H1 (cell line): Measurements from ENCODE around the gene SGSH. TPM values are rescaled to one million over a fixed set of nuclear protein-coding genes. Genes with fewer than 3 reads are reported as not detected.

Experiments
- SUZ12 ChIP-seq: fragments of 200-600 bp; sonication (generic); IDR thresholded peaks from 2 replicates; pipeline ENCODE4 v1.6.1; 2012; ENCODE audit warnings: mild to moderate bottlenecking, inconsistent platforms, low read length, moderate library complexity, mixed read lengths
- YY1 ChIP-seq: IDR thresholded peaks from 2 replicates; pipeline ENCODE4 v1.6.1; 2011; ENCODE audit warnings: low read depth, mild to moderate bottlenecking, low read length
- polyA plus RNA-seq, 7 experiments: library from polyadenylated mRNA; depleted of rRNA in 3 of 7; stranded (reverse) in 5 of 7; unstranded in 2 of 7; fragments of >200 nt in 5 of 7; fragments of 200-250 nt in 2 of 7; gene quantifications; 1 replicate in 5 of 7; 2 replicates in 1 of 7; 4 replicates in 1 of 7; pipeline versions ENCODE4 v1.2.1 to v1.2.3, GENCODE V29; 2011 to 2013; ENCODE audit warnings: missing spikeins in 2 of 7, mixed read lengths in 2 of 7
- total RNA-seq: library from RNA; stranded (reverse); fragmentation: NEBNext Ultra II Directional; extraction: Animal tissue kit (Norgen Biotek cat#: 25700); gene quantifications from 2 replicates; pipeline ENCODE4 v1.2.1, GENCODE V29; 2021
- TF ChIP-seq, protein P1 (sequence below): IDR thresholded peaks from 2 replicates; pipeline ENCODE4 v1.6.1; 2012; ENCODE audit warnings: low read length, inconsistent platforms

The SGSH gene
- total and polyA plus RNA-seq, 2 of the 8 experiments (the other 6 are each of a cell fraction or from before 2014, with no cell fraction given) = 18.0 to 19.6 TPM

DNA sequence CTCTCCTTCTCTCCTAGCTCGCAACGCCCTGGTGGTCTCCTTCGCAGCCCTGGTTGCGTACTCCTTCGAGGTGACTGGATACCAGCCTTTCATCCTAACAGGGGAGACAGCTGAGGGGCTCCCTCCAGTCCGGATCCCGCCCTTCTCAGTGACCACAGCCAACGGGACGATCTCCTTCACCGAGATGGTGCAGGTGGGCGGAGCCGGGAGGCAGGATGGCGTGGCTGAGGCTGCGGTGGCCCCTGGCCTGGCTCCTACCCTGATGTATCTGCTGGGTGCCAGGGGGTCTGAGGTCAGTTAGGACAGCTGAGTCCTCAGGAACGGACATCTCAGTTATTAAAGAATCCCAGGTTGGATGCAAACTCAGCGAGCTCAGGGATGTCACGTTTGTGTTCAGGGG lies 16.8 kb upstream of the SGSH start (continued):
- TF ChIP-seq, protein P1, sequence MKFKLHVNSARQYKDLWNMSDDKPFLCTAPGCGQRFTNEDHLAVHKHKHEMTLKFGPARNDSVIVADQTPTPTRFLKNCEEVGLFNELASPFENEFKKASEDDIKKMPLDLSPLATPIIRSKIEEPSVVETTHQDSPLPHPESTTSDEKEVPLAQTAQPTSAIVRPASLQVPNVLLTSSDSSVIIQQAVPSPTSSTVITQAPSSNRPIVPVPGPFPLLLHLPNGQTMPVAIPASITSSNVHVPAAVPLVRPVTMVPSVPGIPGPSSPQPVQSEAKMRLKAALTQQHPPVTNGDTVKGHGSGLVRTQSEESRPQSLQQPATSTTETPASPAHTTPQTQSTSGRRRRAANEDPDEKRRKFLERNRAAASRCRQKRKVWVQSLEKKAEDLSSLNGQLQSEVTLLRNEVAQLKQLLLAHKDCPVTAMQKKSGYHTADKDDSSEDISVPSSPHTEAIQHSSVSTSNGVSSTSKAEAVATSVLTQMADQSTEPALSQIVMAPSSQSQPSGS = no peak
- TF ChIP-seq YY1 = no peak
- TF ChIP-seq SUZ12 = no peak
- TF ChIP-seq, all 59 proteins: peak for 0
